Measurements from ENCODE around the gene ARHGEF28.

ARHGEF28 gene

DNA sequence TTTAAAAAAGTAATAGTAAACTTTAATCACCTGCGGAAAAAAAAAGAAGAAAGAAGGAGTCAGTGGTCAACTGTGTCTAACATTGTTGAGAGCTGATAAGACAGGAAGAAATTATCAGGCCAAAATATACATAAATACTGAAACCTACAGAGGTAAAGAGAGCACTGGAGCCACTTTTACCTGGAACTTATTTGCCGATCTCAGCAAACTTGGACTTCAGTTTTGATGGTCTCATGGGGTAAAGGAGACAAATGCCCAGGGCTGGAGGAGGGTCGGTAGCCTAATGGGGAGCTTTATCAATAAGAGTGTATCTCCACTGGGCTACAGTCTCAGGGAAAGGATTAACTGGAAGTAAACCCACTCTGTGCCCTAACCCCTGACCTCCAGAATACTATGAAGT is 26.6 kb upstream of the ARHGEF28 start:
- TF ChIP-seq CSDC2 (CRISPR knock-in tag; IDR thresholded peaks at IDR 0.05): no peak
- TF ChIP-seq, protein P1, sequence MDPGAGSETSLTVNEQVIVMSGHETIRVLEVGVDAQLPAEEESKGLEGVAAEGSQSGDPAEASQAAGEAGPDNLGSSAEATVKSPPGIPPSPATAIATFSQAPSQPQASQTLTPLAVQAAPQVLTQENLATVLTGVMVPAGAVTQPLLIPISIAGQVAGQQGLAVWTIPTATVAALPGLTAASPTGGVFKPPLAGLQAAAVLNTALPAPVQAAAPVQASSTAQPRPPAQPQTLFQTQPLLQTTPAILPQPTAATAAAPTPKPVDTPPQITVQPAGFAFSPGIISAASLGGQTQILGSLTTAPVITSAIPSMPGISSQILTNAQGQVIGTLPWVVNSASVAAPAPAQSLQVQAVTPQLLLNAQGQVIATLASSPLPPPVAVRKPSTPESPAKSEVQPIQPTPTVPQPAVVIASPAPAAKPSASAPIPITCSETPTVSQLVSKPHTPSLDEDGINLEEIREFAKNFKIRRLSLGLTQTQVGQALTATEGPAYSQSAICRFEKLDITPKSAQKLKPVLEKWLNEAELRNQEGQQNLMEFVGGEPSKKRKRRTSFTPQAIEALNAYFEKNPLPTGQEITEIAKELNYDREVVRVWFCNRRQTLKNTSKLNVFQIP (CRISPR knock-in tag; IDR thresholded peaks at IDR 0.05; ENCODE audit: borderline replicate concordance, low read depth): no peak
- no peak for TF ChIP-seq SNAI2 (CRISPR knock-in tag; IDR thresholded peaks at IDR 0.05)
- TF ChIP-seq, protein P2, sequence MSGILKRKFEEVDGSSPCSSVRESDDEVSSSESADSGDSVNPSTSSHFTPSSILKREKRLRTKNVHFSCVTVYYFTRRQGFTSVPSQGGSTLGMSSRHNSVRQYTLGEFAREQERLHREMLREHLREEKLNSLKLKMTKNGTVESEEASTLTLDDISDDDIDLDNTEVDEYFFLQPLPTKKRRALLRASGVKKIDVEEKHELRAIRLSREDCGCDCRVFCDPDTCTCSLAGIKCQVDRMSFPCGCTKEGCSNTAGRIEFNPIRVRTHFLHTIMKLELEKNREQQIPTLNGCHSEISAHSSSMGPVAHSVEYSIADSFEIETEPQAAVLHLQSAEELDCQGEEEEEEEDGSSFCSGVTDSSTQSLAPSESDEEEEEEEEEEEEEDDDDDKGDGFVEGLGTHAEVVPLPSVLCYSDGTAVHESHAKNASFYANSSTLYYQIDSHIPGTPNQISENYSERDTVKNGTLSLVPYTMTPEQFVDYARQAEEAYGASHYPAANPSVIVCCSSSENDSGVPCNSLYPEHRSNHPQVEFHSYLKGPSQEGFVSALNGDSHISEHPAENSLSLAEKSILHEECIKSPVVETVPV (CRISPR knock-in tag; IDR thresholded peaks at IDR 0.05): no peak
- no peak for TF ChIP-seq BACH2 (CRISPR knock-in tag; IDR thresholded peaks at IDR 0.05; ENCODE audit: borderline replicate concordance)
- TF ChIP-seq, protein P3, sequence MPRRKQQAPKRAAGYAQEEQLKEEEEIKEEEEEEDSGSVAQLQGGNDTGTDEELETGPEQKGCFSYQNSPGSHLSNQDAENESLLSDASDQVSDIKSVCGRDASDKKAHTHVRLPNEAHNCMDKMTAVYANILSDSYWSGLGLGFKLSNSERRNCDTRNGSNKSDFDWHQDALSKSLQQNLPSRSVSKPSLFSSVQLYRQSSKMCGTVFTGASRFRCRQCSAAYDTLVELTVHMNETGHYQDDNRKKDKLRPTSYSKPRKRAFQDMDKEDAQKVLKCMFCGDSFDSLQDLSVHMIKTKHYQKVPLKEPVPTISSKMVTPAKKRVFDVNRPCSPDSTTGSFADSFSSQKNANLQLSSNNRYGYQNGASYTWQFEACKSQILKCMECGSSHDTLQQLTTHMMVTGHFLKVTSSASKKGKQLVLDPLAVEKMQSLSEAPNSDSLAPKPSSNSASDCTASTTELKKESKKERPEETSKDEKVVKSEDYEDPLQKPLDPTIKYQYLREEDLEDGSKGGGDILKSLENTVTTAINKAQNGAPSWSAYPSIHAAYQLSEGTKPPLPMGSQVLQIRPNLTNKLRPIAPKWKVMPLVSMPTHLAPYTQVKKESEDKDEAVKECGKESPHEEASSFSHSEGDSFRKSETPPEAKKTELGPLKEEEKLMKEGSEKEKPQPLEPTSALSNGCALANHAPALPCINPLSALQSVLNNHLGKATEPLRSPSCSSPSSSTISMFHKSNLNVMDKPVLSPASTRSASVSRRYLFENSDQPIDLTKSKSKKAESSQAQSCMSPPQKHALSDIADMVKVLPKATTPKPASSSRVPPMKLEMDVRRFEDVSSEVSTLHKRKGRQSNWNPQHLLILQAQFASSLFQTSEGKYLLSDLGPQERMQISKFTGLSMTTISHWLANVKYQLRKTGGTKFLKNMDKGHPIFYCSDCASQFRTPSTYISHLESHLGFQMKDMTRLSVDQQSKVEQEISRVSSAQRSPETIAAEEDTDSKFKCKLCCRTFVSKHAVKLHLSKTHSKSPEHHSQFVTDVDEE (CRISPR knock-in tag; IDR thresholded peaks at IDR 0.05): no peak
- no peak for TF ChIP-seq ISL1 (CRISPR knock-in tag; IDR thresholded peaks at IDR 0.05)
- no peak for TF ChIP-seq OSR1 (CRISPR knock-in tag; IDR thresholded peaks at IDR 0.05)
- TF ChIP-seq ZNF70 (CRISPR knock-in tag; IDR thresholded peaks at IDR 0.05): no peak
- TF ChIP-seq TOX (CRISPR knock-in tag; IDR thresholded peaks at IDR 0.05; ENCODE audit: borderline replicate concordance): no peak
- TF ChIP-seq TCF4 (CRISPR knock-in tag; IDR thresholded peaks at IDR 0.05; ENCODE audit: borderline replicate concordance): no peak
- TF ChIP-seq PPARA (CRISPR knock-in tag; IDR thresholded peaks at IDR 0.05; ENCODE audit: borderline replicate concordance): no peak
- TF ChIP-seq, protein P4, sequence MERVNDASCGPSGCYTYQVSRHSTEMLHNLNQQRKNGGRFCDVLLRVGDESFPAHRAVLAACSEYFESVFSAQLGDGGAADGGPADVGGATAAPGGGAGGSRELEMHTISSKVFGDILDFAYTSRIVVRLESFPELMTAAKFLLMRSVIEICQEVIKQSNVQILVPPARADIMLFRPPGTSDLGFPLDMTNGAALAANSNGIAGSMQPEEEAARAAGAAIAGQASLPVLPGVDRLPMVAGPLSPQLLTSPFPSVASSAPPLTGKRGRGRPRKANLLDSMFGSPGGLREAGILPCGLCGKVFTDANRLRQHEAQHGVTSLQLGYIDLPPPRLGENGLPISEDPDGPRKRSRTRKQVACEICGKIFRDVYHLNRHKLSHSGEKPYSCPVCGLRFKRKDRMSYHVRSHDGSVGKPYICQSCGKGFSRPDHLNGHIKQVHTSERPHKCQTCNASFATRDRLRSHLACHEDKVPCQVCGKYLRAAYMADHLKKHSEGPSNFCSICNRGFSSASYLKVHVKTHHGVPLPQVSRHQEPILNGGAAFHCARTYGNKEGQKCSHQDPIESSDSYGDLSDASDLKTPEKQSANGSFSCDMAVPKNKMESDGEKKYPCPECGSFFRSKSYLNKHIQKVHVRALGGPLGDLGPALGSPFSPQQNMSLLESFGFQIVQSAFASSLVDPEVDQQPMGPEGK (CRISPR knock-in tag; IDR thresholded peaks at IDR 0.05; ENCODE audit: borderline replicate concordance): no peak
- no peak for ATAC-seq

DNA sequence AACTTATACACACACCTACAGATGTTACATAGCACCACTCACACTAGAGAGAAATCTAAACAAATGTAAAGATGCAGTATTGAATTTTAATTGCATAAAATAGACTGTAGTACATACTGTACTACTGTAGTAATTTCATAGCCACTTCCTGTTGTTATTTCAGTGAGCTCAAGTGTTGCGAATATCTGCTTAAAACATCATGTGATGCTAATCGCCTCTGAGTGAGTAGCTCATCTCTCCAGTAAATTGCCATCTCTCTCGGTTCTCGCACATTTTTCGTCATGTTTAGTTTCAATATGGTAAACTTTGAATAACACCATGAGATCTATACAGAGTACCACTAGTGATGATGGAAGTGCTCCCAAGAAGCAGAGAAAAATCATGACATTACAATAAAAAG is 22.0 kb upstream of the ARHGEF28 start:
- no peak for TF ChIP-seq CSDC2 (CRISPR knock-in tag; IDR thresholded peaks at IDR 0.05)
- no peak for TF ChIP-seq OSR1 (CRISPR knock-in tag; IDR thresholded peaks at IDR 0.05)
- no peak for ATAC-seq

DNA sequence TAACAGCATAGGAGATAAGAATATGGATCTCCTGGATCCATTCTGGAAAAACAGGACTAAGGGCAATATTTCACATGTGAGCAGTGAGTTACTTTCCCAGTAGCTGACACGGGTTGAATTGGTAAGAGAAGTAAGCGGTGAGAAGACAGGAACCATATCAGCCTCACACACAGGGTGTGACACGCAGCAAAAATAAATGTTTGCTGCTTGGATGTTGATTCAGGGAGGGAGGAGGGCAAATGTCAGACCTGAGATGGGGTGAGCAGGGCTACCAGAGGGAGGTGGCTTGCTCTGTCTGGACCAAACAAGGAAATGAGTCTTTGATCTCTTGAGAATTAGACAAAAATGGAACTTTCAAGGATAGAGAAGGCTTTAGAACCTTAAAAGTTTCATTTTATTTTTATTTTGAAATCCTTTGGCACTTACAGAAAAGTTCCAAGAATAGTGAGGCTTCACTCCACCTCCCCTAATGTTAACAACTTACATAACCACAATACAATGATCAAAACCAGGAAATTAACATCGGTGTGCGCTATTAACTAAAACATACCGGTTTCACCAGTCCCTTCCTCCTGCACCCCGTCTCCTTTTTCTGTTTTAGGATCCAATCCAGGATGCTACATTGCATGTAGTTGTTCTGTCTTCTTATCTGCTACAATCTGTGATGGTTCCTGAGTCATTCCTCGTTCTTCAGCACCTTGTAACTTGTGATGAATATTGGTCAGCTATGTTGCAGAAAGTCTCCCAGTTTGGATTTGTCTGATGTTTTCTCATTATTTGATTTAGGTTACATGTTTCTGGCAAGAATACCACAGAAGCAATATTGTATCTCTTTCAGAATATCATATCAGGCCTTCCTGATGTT is 20.5 kb upstream of the ARHGEF28 start:
- no peak for TF ChIP-seq CSDC2 (CRISPR knock-in tag; IDR thresholded peaks at IDR 0.05)
- TF ChIP-seq PPARA (CRISPR knock-in tag; IDR thresholded peaks at IDR 0.05; ENCODE audit: borderline replicate concordance): no peak
- no peak for TF ChIP-seq SNAI2 (CRISPR knock-in tag; IDR thresholded peaks at IDR 0.05)
- TF ChIP-seq, protein P4 (CRISPR knock-in tag; IDR thresholded peaks at IDR 0.05; ENCODE audit: borderline replicate concordance): no peak
- TF ChIP-seq OSR1 (CRISPR knock-in tag; IDR thresholded peaks at IDR 0.05): no peak
- no peak for TF ChIP-seq TCF4 (CRISPR knock-in tag; IDR thresholded peaks at IDR 0.05; ENCODE audit: borderline replicate concordance)
- no peak for TF ChIP-seq BACH2 (CRISPR knock-in tag; IDR thresholded peaks at IDR 0.05; ENCODE audit: borderline replicate concordance)
- no peak for TF ChIP-seq ZFP30 (CRISPR knock-in tag; IDR thresholded peaks at IDR 0.05)
- TF ChIP-seq ZFP3 (CRISPR knock-in tag; IDR thresholded peaks at IDR 0.05): no peak
- ATAC-seq: peak; percentile 49
